Endothelial cell of umbilical vein (primary cell): ENCODE measurements around the gene TTLL4. TPM values are rescaled to one million over a fixed set of nuclear protein-coding genes. Genes with fewer than 3 reads are reported as not detected.

Source experiments
- BruUV-seq: library from RNA; stranded (reverse); fragments of 400-500 nt; replicated peaks from 2 replicates; lab custom pipeline; 2021; lab: Mats Ljungman, UMichigan
- CTCF ChIA-PET: fragments of 300-600, 350-600 bp; sonication (Branson Sonifier 250); formaldehyde crosslinking; loops from one replicate; lab custom pipeline; 2021; ENCODE audit warnings: antibody characterized with exemption, inconsistent platforms; lab: Charles Lee
- POLR2A ChIA-PET: fragments of 300-600, 350-600 bp; sonication (Branson Sonifier 250); formaldehyde crosslinking; loops from one replicate; lab custom pipeline; 2021; ENCODE audit warnings: antibody characterized with exemption, inconsistent platforms; lab: Charles Lee
- DNase-seq: peaks from one replicate; pipeline ENCODE4 v3.0.0-alpha.2; 2011; ENCODE audit warnings: low read depth, low spot score
- FAIRE-seq: peaks from 2 replicates; lab custom pipeline; 2011; peaks lifted over from hg19 to GRCh38; lab: Jason Lieb, UNC
- H2AFZ ChIP-seq: 2 replicates; pipeline ENCODE4 v1.6.0; 2012; ENCODE audit warnings: low read depth, low read length, control low read depth, inconsistent platforms
- H3K27ac ChIP-seq: 2 replicates; pipeline ENCODE4 v1.5.1; 2011; ENCODE audit warnings: low read depth, mild to moderate bottlenecking, control low read depth, low read length, moderate library complexity; ENCODE audit not compliant: insufficient read depth
- H3K27me3 ChIP-seq, 2 experiments: 2 replicates each; pipeline versions ENCODE4 v1.6.0 to v1.6.1; 2011; ENCODE audit warnings: low read length in 2 of 2, mixed read lengths in 1 of 2; ENCODE audit not compliant: control insufficient read depth in 2 of 2, insufficient read depth in 2 of 2
- H3K36me3 ChIP-seq, 2 experiments: 2 replicates in 1 of 2; 3 replicates in 1 of 2; pipeline ENCODE4 v1.5.1; 2011; ENCODE audit warnings: low read length in 2 of 2, mild to moderate bottlenecking in 1 of 2, moderate library complexity in 1 of 2; ENCODE audit not compliant: control insufficient read depth in 2 of 2, insufficient read depth in 2 of 2; ENCODE audit errors: extremely low read depth in 1 of 2
- H3K4me1 ChIP-seq: 3 replicates; pipeline ENCODE4 v1.5.1; 2011; ENCODE audit warnings: mild to moderate bottlenecking, low read length; ENCODE audit not compliant: control insufficient read depth, insufficient read depth; ENCODE audit errors: extremely low read depth
- H3K4me2 ChIP-seq: 2 replicates; pipeline ENCODE4 v1.6.1; 2011; ENCODE audit warnings: low read length, control low read depth, mixed read lengths; ENCODE audit not compliant: insufficient read depth
- H3K4me3 ChIP-seq, 3 experiments: fragments of 200-600 bp in 1 of 3; sonication (generic), shearing (Covaris generic) in 1 of 3; replicated peaks in 1 of 3; 2 replicates each; pipeline ENCODE4 v1.5.1; 2011 to 2016; ENCODE audit warnings: control low read depth in 3 of 3, low read length in 3 of 3, mild to moderate bottlenecking in 2 of 3, inconsistent platforms in 1 of 3, low read depth in 1 of 3, moderate library complexity in 1 of 3; ENCODE audit not compliant: insufficient read depth in 1 of 3
- H3K79me2 ChIP-seq: 2 replicates; pipeline ENCODE4 v1.6.0; 2012; ENCODE audit warnings: low read length, inconsistent platforms; ENCODE audit not compliant: control insufficient read depth, insufficient read depth
- H3K9ac ChIP-seq: replicated peaks from 2 replicates; pipeline ENCODE3; 2011; ENCODE audit warnings: low read length, control low read depth; ENCODE audit not compliant: insufficient read depth; ENCODE audit errors: extremely low read depth
- H3K9me1 ChIP-seq: replicated peaks from 3 replicates; pipeline ENCODE4 v1.6.0; 2011; ENCODE audit warnings: mild to moderate bottlenecking, low read length; ENCODE audit not compliant: control insufficient read depth, insufficient read depth; ENCODE audit errors: extremely low read depth
- H3K9me3 ChIP-seq: replicated peaks from 2 replicates; pipeline ENCODE4 v1.5.1; 2012; ENCODE audit warnings: low read length, inconsistent platforms; ENCODE audit not compliant: control insufficient read depth, insufficient read depth
- H4K20me1 ChIP-seq: replicated peaks from 2 replicates; pipeline ENCODE3; 2011; ENCODE audit warnings: mild to moderate bottlenecking, low read length; ENCODE audit not compliant: control insufficient read depth, insufficient read depth; ENCODE audit errors: extremely low read depth
- EZH2 ChIP-seq: IDR thresholded peaks from 2 replicates; pipeline ENCODE4 v1.6.1; 2012; ENCODE audit warnings: borderline replicate concordance, low read depth, mild to moderate bottlenecking, moderate library complexity, low read length, inconsistent platforms; ENCODE audit not compliant: severe bottlenecking
- FOS ChIP-seq: IDR thresholded peaks from 2 replicates; pipeline ENCODE4 v1.6.1; 2011; ENCODE audit warnings: mild to moderate bottlenecking, low read length, moderate library complexity, borderline replicate concordance; ENCODE audit not compliant: insufficient read depth
- GATA2 ChIP-seq: IDR thresholded peaks from 2 replicates; pipeline ENCODE4 v1.7.0; 2011; ENCODE audit warnings: low read depth, mild to moderate bottlenecking, moderate library complexity, mixed read lengths, low read length; ENCODE audit not compliant: insufficient read length, insufficient read depth
- JUN ChIP-seq: IDR thresholded peaks from 2 replicates; pipeline ENCODE4 v1.6.1; 2011; ENCODE audit warnings: borderline replicate concordance, low read depth; ENCODE audit not compliant: insufficient read length, insufficient read depth
- MYC ChIP-seq: IDR thresholded peaks from one replicate; pipeline ENCODE4 v1.6.1; 2011; ENCODE audit warnings: mild to moderate bottlenecking, low read depth, low read length
- POLR2A ChIP-seq: IDR thresholded peaks from 2 replicates; pipeline ENCODE4 v1.6.1; 2012; ENCODE audit warnings: low read depth, mild to moderate bottlenecking, control low read depth, low read length
- POLR2AphosphoS5 ChIP-seq: IDR thresholded peaks from 2 replicates; pipeline ENCODE4 v1.6.1; 2012; ENCODE audit warnings: low read depth, mild to moderate bottlenecking, control low read depth, low read length, moderate library complexity; ENCODE audit not compliant: insufficient read depth
- dilution Hi-C: fragments of 300-500 bp; cut with MboI; formaldehyde crosslinking; loops from one replicate; pipeline ENCODE4 v1.15.0; 2019; ENCODE audit warnings: low sequenced_read_pairs; ENCODE audit not compliant: extremely low pct_ligation_motif_present
- intact Hi-C: fragments of 100-400 bp; cut with micrococcal nuclease; formaldehyde crosslinking; loops from one replicate; pipeline ENCODE4 v1.10.0; 2022
- polyA plus RNA-seq, 4 experiments: library from polyadenylated mRNA; depleted of rRNA in 3 of 4; stranded (reverse) in 3 of 4; unstranded in 1 of 4; fragments of >200 nt; gene quantifications; 2 replicates each; pipeline versions ENCODE4 v1.2.1 to v1.2.3, GENCODE V29; 2011 to 2012; ENCODE audit warnings: missing spikeins in 1 of 4
- total RNA-seq: library from RNA; stranded (reverse); gene quantifications from 2 replicates; pipeline ENCODE4 v1.2.3, GENCODE V29; 2021
- TF ChIP-seq, protein P1 (sequence below): IDR thresholded peaks from 2 replicates; pipeline ENCODE4 v1.6.1; 2011; ENCODE audit not compliant: insufficient read depth, insufficient read length
- TF ChIP-seq, protein P2 (sequence below), 2 donors: IDR thresholded peaks; 1 replicate in 1 of 2; 2 replicates in 1 of 2; pipeline ENCODE4 v1.5.1; 2011; ENCODE audit warnings: low read length in 2 of 2, mild to moderate bottlenecking in 2 of 2, moderate library complexity in 2 of 2, control low read depth in 1 of 2, inconsistent platforms in 1 of 2, low read depth in 1 of 2; ENCODE audit not compliant: insufficient read depth in 1 of 2; ENCODE audit errors: extremely low read depth in 1 of 2

The TTLL4 gene
- total and polyA plus RNA-seq, 2 donors (not counting 3 experiments of a cell fraction or from before 2014, with no cell fraction given), result 26.7 to 45.0 TPM

DNA sequence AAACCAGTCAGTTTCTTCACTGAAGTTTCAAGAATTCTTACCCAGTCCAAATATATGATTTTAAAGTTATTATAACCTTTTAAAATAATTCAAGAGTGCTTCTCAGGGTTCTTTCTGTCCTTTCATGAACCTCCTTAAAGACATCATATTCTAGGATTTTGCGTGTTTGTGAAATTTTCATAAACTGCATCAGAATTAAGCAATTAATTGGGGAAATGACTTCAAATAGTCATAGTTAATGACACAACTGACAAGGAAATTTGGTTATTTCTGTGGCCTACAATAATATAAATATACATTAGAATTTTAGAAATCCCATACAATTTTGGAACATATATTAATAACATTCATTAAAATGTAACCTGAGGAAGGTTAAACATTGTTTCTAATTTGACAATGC lies 81.8 kb downstream of the TTLL4 start:
- no peaks in the 10 kb centered on the region for H3K36me3 ChIP-seq
- no peak overlapping the region for H3K9ac ChIP-seq
- H3K79me2 ChIP-seq, result no peaks in the 10 kb centered on the region
- POLR2A ChIA-PET, result no interaction called here
- peaks cover 0 to 2% of the 10 kb centered on the region in 2 experiments for H3K27me3 ChIP-seq
- CTCF ChIA-PET, result no interaction called here
- intact Hi-C loops, result no loop called here
- DNase-seq (no peak), FAIRE-seq (no peak)
- no peak overlapping the region for H3K4me2 ChIP-seq
- H3K9me1 ChIP-seq, result no peaks in the 10 kb centered on the region
- no peak overlapping the region for H3K4me3 ChIP-seq
- TF ChIP-seq GATA2, result no peak
- TF ChIP-seq FOS, result no peak
- TF ChIP-seq JUN, result no peak
- TF ChIP-seq POLR2A, result no peak
- no peak for TF ChIP-seq POLR2AphosphoS5
- TF ChIP-seq, protein P1, sequence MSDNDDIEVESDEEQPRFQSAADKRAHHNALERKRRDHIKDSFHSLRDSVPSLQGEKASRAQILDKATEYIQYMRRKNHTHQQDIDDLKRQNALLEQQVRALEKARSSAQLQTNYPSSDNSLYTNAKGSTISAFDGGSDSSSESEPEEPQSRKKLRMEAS, result no peak
- TF ChIP-seq, protein P2, sequence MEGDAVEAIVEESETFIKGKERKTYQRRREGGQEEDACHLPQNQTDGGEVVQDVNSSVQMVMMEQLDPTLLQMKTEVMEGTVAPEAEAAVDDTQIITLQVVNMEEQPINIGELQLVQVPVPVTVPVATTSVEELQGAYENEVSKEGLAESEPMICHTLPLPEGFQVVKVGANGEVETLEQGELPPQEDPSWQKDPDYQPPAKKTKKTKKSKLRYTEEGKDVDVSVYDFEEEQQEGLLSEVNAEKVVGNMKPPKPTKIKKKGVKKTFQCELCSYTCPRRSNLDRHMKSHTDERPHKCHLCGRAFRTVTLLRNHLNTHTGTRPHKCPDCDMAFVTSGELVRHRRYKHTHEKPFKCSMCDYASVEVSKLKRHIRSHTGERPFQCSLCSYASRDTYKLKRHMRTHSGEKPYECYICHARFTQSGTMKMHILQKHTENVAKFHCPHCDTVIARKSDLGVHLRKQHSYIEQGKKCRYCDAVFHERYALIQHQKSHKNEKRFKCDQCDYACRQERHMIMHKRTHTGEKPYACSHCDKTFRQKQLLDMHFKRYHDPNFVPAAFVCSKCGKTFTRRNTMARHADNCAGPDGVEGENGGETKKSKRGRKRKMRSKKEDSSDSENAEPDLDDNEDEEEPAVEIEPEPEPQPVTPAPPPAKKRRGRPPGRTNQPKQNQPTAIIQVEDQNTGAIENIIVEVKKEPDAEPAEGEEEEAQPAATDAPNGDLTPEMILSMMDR (IDR thresholded peaks at IDR 0.05; ENCODE audit: extremely low read depth in 1 of 2, insufficient read depth in 1 of 2, low read depth in 1 of 2, low read length in 2 of 2), result no peak
- TF ChIP-seq MYC, result no peak
- no peak for TF ChIP-seq EZH2
- dilution Hi-C loops, result no loop called here
- no peaks in the 10 kb centered on the region for H4K20me1 ChIP-seq
- no peak overlapping the region for H2AFZ ChIP-seq
- H3K9me3 ChIP-seq, result no peaks in the 10 kb centered on the region
- H3K4me1 ChIP-seq, result no peaks in the 10 kb centered on the region
- no TSS peak for BruUV-seq
- H3K27ac ChIP-seq, result no peak overlapping the region
